Effector memory CD4-positive, alpha-beta T cell (primary cell): ENCODE measurements around the gene COBL.

Experiments used
- DNase-seq, 3 donors: peaks; one replicate each; pipeline ENCODE4 v3.0.0-alpha.2; 2020
- H3K27ac ChIP-seq: 2 replicates; pipeline ENCODE4 v1.7.0; 2013; ENCODE audit warnings: mild to moderate bottlenecking, low read length, moderate library complexity; ENCODE audit not compliant: insufficient read depth, poor library complexity, severe bottlenecking
- H3K27me3 ChIP-seq: replicated peaks from 2 replicates; pipeline ENCODE4 v1.7.0; 2013; ENCODE audit warnings: mild to moderate bottlenecking, low read length; ENCODE audit not compliant: insufficient read depth, control insufficient read depth, poor library complexity, severe bottlenecking
- H3K36me3 ChIP-seq: 2 replicates; pipeline ENCODE4 v1.7.0; 2013; ENCODE audit warnings: mild to moderate bottlenecking, low read length, moderate library complexity; ENCODE audit not compliant: control insufficient read depth, insufficient read depth
- H3K4me1 ChIP-seq: 2 replicates; pipeline ENCODE4 v1.7.0; 2013; ENCODE audit warnings: low read length, mild to moderate bottlenecking; ENCODE audit not compliant: control insufficient read depth, insufficient read depth, poor library complexity, severe bottlenecking
- H3K4me3 ChIP-seq: 2 replicates; pipeline ENCODE4 v1.7.0; 2013; ENCODE audit warnings: low read length, low read depth, mild to moderate bottlenecking; ENCODE audit not compliant: insufficient read depth, poor library complexity, severe bottlenecking
- H3K9me3 ChIP-seq: 2 replicates; pipeline ENCODE4 v1.7.0; 2013; ENCODE audit warnings: mild to moderate bottlenecking, low read length, moderate library complexity; ENCODE audit not compliant: control insufficient read depth

The COBL gene

GRCh38 chr7:51278797-51279196 lies 37.8 kb downstream of the COBL start:
- DNase-seq, result no peak
- Histone ChIP-seq H3K9me3 (no peaks in the 10 kb centered on the region), H3K4me1 (no peaks in the 10 kb centered on the region), H3K36me3 (no peaks in the 10 kb centered on the region), H3K27me3 (no peaks in the 10 kb centered on the region), H3K27ac (no peak overlapping the region), H3K4me3 (no peak overlapping the region)

DNA sequence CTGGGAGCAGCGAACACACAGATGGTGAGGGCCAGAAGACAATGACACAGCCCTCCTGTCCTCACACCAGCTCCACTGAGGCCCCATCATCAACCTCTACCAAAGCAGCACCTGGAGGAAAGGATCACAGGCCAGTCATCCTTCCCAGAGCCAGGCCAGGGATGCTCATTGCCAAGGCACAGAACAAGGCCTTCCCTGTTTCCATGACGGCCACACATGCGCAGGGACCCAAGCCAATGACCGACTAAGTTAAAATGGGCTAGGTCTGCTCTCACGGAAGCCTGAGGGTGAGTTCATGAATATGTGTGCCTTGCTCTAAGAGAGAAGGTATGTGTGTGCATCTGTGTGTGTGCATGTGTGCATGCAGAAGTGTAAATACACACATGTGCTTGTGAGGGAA lies 39.6 kb downstream of the COBL start:
- no peaks in the 10 kb centered on the region for H3K9me3 ChIP-seq

DNA sequence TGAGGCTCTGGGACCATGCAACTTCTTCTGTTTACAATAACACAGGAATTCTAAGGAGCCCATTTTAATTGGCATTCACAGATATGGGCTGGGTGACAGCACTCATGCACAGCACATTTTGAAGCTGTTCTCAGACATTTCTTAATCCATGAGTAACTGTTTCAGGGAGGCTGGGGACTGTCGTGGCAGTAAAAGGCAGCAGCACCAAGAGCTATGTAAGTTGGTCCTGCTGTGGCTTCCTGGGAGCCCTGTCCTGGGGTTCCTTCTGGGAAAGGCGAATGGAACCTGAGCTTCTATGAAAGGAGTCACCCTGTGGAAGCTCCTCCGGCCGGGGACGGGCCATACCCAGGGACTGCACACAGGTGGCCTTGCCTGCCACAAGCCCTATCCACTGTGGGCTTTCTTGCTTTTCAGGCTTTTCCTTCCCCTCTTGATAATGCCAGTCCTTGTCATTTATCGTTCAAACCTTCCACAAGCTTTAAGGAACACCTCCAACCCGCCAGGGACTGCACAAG lies 40.5 kb downstream of the COBL start:
- H3K27ac ChIP-seq, result no peak overlapping the region
- no peak overlapping the region for H3K4me3 ChIP-seq
- no peaks in the 10 kb centered on the region for H3K4me1 ChIP-seq
- H3K9me3 ChIP-seq, result no peaks in the 10 kb centered on the region
- no peaks in the 10 kb centered on the region for H3K36me3 ChIP-seq
- DNase-seq, result no peak
- no peaks in the 10 kb centered on the region for H3K27me3 ChIP-seq

More for the DNA sequence above, 39.6 kb downstream of the COBL start:
- Histone ChIP-seq H3K27me3 (no peaks in the 10 kb centered on the region), H3K27ac (no peak overlapping the region), H3K4me1 (no peaks in the 10 kb centered on the region), H3K36me3 (no peaks in the 10 kb centered on the region), H3K4me3 (no peak overlapping the region)
- DNase-seq, result no peak

DNA sequence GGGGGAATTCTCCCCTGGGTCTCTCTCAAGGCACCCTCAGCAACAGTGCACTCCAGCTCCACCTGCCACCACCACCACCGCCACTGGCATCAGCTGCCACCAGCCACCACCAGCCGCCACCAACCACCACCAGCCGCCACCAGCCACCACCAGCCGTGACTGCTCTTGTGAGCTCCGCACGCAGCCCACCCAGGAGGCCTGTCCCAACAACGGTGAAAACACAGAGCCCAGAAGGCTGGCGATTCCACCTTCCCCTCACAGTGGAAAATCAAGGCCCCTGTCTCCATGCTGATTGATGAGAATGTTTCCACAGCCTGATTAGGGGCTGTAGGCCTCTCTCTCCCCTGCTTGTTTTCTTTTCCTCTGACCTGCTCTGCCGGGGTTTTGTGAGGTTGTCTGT lies 41.1 kb downstream of the COBL start:
- Histone ChIP-seq H3K4me1 (no peaks in the 10 kb centered on the region), H3K4me3 (no peak overlapping the region), H3K9me3 (no peaks in the 10 kb centered on the region), H3K27me3 (no peaks in the 10 kb centered on the region), H3K36me3 (no peaks in the 10 kb centered on the region), H3K27ac (no peak overlapping the region)
- DNase-seq, result no peak

- DNase-seq, result no peak
- no peak overlapping the region for H3K4me3 ChIP-seq
- H3K27me3 ChIP-seq, result no peaks in the 10 kb centered on the region
- no peaks in the 10 kb centered on the region for H3K36me3 ChIP-seq
- H3K9me3 ChIP-seq, result no peaks in the 10 kb centered on the region
- H3K4me1 ChIP-seq, result no peaks in the 10 kb centered on the region
- no peak overlapping the region for H3K27ac ChIP-seq
Observed at GRCh38 chr7:51274955-51275354, 41.7 kb downstream of the COBL start.

GRCh38 chr7:51274001-51274400 lies 42.6 kb downstream of the COBL start:
- no peaks in the 10 kb centered on the region for H3K36me3 ChIP-seq
- DNase-seq, result no peak
- H3K4me3 ChIP-seq, result no peak overlapping the region
- no peaks in the 10 kb centered on the region for H3K9me3 ChIP-seq
- no peak overlapping the region for H3K27ac ChIP-seq
- H3K4me1 ChIP-seq, result no peaks in the 10 kb centered on the region
- no peaks in the 10 kb centered on the region for H3K27me3 ChIP-seq

DNA sequence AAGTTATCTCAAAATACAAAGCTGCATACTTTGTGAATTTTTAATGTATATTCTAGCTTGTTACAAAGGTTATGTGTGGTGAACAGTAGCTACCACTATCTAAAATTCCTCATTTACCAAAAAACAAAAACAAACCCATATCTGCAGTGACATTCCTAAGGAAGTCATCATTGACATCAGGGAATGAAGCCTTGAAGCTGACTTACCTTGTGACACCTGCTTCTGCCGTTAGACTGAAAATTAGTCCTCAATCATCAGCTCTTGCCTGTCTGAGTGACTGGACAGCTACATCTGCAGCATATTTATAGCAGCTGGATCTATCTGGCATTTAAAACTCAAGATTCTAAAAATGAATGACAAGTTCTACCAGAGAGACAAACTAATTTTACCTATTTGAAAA lies 43.2 kb downstream of the COBL start:
- Histone ChIP-seq H3K27ac (no peak overlapping the region), H3K9me3 (no peaks in the 10 kb centered on the region), H3K4me3 (no peak overlapping the region), H3K27me3 (no peaks in the 10 kb centered on the region), H3K4me1 (no peaks in the 10 kb centered on the region), H3K36me3 (no peaks in the 10 kb centered on the region)
- DNase-seq, result no peak

GRCh38 chr7:51270965-51271364 lies 45.6 kb downstream of the COBL start:
- Histone ChIP-seq H3K4me3 (no peak overlapping the region), H3K9me3 (no peaks in the 10 kb centered on the region), H3K27me3 (no peaks in the 10 kb centered on the region), H3K27ac (no peak overlapping the region), H3K4me1 (no peaks in the 10 kb centered on the region), H3K36me3 (no peaks in the 10 kb centered on the region)
- DNase-seq, result no peak

GRCh38 chr7:51269911-51270310 lies 46.7 kb downstream of the COBL start:
- Histone ChIP-seq H3K27ac (no peak overlapping the region), H3K36me3 (no peaks in the 10 kb centered on the region), H3K4me3 (no peak overlapping the region), H3K27me3 (no peaks in the 10 kb centered on the region), H3K4me1 (no peaks in the 10 kb centered on the region), H3K9me3 (no peaks in the 10 kb centered on the region)
- DNase-seq, result no peak

- Histone ChIP-seq H3K9me3 (no peaks in the 10 kb centered on the region), H3K36me3 (no peaks in the 10 kb centered on the region), H3K27ac (no peak overlapping the region), H3K4me3 (no peak overlapping the region), H3K4me1 (no peaks in the 10 kb centered on the region), H3K27me3 (no peaks in the 10 kb centered on the region)
- DNase-seq, result no peak
Observed at GRCh38 chr7:51269321-51269720, 47.3 kb downstream of the COBL start.

DNA sequence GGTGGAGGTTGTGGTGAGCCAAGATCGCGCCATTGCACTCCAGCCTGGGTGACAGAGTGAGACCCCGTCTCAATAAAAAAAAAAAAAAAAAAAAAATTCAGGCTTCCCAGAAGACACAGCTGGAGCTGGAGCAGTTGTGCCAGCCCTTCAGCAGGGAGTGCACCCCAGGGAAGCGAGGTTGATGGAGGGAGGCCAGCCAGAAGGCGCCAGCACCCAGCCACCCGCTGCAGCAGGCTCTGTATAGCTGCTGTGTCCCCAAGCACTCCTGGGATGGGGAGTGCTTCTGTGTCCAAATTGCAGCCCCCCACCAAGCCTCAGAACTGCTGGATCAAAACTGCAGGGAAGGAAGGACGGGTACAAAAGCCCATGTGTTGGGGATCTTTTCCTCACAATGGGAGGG lies 47.8 kb downstream of the COBL start:
- Histone ChIP-seq H3K9me3 (no peaks in the 10 kb centered on the region), H3K4me3 (no peak overlapping the region), H3K4me1 (no peaks in the 10 kb centered on the region), H3K36me3 (no peaks in the 10 kb centered on the region), H3K27me3 (no peaks in the 10 kb centered on the region), H3K27ac (no peak overlapping the region)
- DNase-seq, result no peak
